Tibial artery (tissue), 4 donors: ENCODE data around the gene GKAP1.
"Not testable (repeated sequence)": the region's sequence is repeated elsewhere in the genome, so short reads cannot be mapped to it uniquely, and the experiment has no call there.

Experiments used
- DNase-seq, 2 donors: peaks; one replicate each; pipeline ENCODE4 v3.0.0-alpha.2; 2019
- H3K27ac ChIP-seq, 2 donors: fragments of 200-600 bp; sonication (generic) in 1 of 2; 1 replicate in 1 of 2; 2 replicates in 1 of 2; pipeline ENCODE4 v1.5.1; 2018 to 2019; ENCODE audit warnings: mild to moderate bottlenecking in 1 of 2
- H3K27me3 ChIP-seq, 2 donors: fragments of 200-600 bp; sonication (generic) in 1 of 2; one replicate each; pipeline versions ENCODE4 v1.5.1 to v1.6.0; 2016 to 2019
- H3K36me3 ChIP-seq, 3 donors: fragments of 200-600 bp; sonication (generic) in 2 of 3; one replicate each; pipeline ENCODE4 v1.5.1; 2016 to 2019; ENCODE audit warnings: mild to moderate bottlenecking in 2 of 3
- H3K4me1 ChIP-seq, 4 donors: fragments of 200-600 bp; sonication (generic) in 2 of 4; 1 replicate in 3 of 4; 2 replicates in 1 of 4; pipeline ENCODE4 v1.5.1; 2016 to 2019
- H3K4me3 ChIP-seq, 2 donors: fragments of 200-600 bp; sonication (generic) in 1 of 2; 1 replicate in 1 of 2; 2 replicates in 1 of 2; pipeline ENCODE4 v1.5.1; 2018 to 2019; ENCODE audit warnings: mild to moderate bottlenecking in 2 of 2
- H3K9me3 ChIP-seq, 3 donors: fragments of 200-600 bp; sonication (generic) in 1 of 3; one replicate each; pipeline ENCODE4 v1.5.1; 2016 to 2019
- CTCF ChIP-seq, 2 experiments: fragments of 200-600 bp in 1 of 2; fragments of 450-650 bp in 1 of 2; IDR thresholded peaks; one replicate each; pipeline ENCODE4 v1.5.1; 2017 to 2019; ENCODE audit warnings: antibody characterized with exemption in 2 of 2, mild to moderate bottlenecking in 1 of 2, moderate library complexity in 1 of 2
- intact Hi-C: fragments of 100-400 bp; cut with DNase I; formaldehyde crosslinking; loops from one replicate; pipeline ENCODE4 v1.15.0; 2023; ENCODE audit warnings: low total_unique reads

Gene GKAP1

GRCh38 chr9:83733739-83734138 lies 83.8 kb downstream of the GKAP1 start:
- no peak for DNase-seq
- Histone ChIP-seq H3K27ac (no peak overlapping the region), H3K4me1 (no peaks in the 10 kb centered on the region), H3K27me3 (no peaks in the 10 kb centered on the region), H3K36me3 (peaks cover 10 to 15% (median 11%) of the 10 kb centered on the region in 3 donors), H3K9me3 (peaks cover 0 to 6% (median 0%) of the 10 kb centered on the region in 3 donors), H3K4me3 (no peak overlapping the region)
- intact Hi-C loops, result no loop called here
- TF ChIP-seq CTCF (IDR thresholded peaks at IDR 0.05), result no peak

DNA sequence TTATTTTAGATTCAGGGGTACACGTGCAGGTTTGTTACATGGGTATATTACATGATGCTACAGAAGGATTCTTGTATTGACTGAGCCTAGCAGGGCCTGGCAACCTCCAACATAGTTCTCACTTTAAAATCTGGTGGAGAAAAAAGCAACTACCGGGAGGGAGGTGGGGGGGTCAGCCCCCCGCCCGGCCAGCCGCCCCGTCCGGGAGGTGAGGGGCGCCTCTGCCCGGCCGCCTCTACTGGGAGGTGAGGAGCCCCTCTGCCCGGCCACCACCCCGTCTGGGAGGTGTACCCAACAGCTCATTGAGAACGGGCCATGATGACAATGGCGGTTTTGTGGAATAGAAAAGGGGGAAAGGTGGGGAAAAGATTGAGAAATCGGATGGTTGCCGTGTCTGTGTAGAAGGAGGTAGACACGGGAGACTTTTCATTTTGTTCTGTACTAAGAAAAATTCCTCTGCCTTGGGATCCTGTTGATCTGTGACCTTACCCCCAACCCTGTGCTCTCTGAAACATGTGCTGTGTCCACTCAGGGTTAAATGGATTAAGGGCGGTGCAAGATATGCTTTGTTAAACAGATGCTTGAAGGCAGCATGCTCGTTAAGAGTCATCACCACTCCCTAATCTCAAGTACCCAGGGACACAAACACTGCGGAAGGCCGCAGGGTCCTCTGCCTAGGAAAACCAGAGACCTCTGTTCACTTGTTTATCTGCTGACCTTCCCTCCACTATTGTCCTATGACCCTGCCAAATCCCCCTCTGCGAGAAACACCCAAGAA lies 88.8 kb downstream of the GKAP1 start:
- intact Hi-C loops, H3K27ac ChIP-seq: not testable (repeated sequence)

GRCh38 chr9:83724436-83724835 lies 93.1 kb downstream of the GKAP1 start:
- no peaks in the 10 kb centered on the region for H3K36me3 ChIP-seq
- no peaks in the 10 kb centered on the region for H3K4me1 ChIP-seq
- H3K27ac ChIP-seq, result no peak overlapping the region
- no peak for DNase-seq
- H3K27me3 ChIP-seq, result no peaks in the 10 kb centered on the region
- H3K4me3 ChIP-seq, result no peak overlapping the region
- intact Hi-C loops, result no loop called here
- TF ChIP-seq CTCF (IDR thresholded peaks at IDR 0.05), result no peak
- H3K9me3 ChIP-seq, result no peaks in the 10 kb centered on the region

More for the DNA sequence above, 88.8 kb downstream of the GKAP1 start:
- H3K4me1 ChIP-seq, H3K4me3 ChIP-seq, DNase-seq, H3K27me3 ChIP-seq, H3K9me3 ChIP-seq, H3K36me3 ChIP-seq: not testable (repeated sequence)

- Histone ChIP-seq H3K4me1 (no peaks in the 10 kb centered on the region), H3K9me3 (no peaks in the 10 kb centered on the region), H3K4me3 (no peak overlapping the region), H3K36me3 (no peaks in the 10 kb centered on the region), H3K27me3 (no peaks in the 10 kb centered on the region), H3K27ac (no peak overlapping the region)
- no peak for DNase-seq
- no peak for TF ChIP-seq CTCF (IDR thresholded peaks at IDR 0.05)
- intact Hi-C loops, result no loop called here
These were observed 94.7 kb downstream of the GKAP1 start for GRCh38 chr9:83722726-83723495.

DNA sequence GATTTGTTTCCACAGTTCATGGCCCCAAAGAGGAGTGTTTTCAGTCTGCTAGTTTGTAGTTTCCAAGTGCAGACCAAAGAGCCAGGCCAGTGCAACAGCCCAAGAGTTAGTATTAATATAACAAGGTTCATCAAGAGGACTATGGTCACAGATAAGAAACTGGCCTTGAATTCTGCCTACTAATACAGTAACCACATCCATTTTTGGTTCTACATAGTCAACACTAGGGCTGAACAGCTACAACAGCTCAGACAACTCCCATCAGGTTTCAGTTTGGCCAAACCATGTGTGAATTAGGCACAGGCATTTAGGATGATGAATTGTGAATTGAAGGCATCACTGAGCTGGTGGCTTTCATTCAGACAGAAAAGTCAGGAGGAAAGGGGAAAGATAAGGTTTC lies 96.1 kb downstream of the GKAP1 start:
- TF ChIP-seq CTCF (IDR thresholded peaks at IDR 0.05), result no peak
- intact Hi-C loops, result no loop called here
- H3K27ac ChIP-seq, result no peak overlapping the region
- H3K4me3 ChIP-seq, result no peak overlapping the region
- H3K27me3 ChIP-seq, result no peaks in the 10 kb centered on the region
- no peak for DNase-seq
- H3K36me3 ChIP-seq, result no peaks in the 10 kb centered on the region
- no peaks in the 10 kb centered on the region for H3K9me3 ChIP-seq
- H3K4me1 ChIP-seq, result no peaks in the 10 kb centered on the region

- H3K36me3 ChIP-seq, result no peaks in the 10 kb centered on the region
- no peaks in the 10 kb centered on the region for H3K4me1 ChIP-seq
- no peak overlapping the region for H3K4me3 ChIP-seq
- DNase-seq, result no peak
- TF ChIP-seq CTCF (IDR thresholded peaks at IDR 0.05), result no peak
- H3K27me3 ChIP-seq, result no peaks in the 10 kb centered on the region
- intact Hi-C loops, result no loop called here
- no peaks in the 10 kb centered on the region for H3K9me3 ChIP-seq
- no peak overlapping the region for H3K27ac ChIP-seq
These were observed 101.8 kb downstream of the GKAP1 start for GRCh38 chr9:83715794-83716193.
